ENCODE results near the gene COL5A3.

- TF ChIP-seq TAF1 (IDR thresholded peaks at IDR 0.05; ENCODE audit: low read depth) (no peak), USF1 (IDR thresholded peaks at IDR 0.05) (no peak), RAD21 (IDR thresholded peaks at IDR 0.05; ENCODE audit: low read depth) (no peak), REST (IDR thresholded peaks at IDR 0.05; ENCODE audit: low read depth) (no peak), EP300 (IDR thresholded peaks at IDR 0.05; ENCODE audit: borderline replicate concordance) (no peak), MAX (IDR thresholded peaks at IDR 0.05) (no peak)
Observed at GRCh38 chr19:10021446-10021845, 11.1 kb upstream of the COL5A3 start.

Measured in Ishikawa (cell line).